Left colon (tissue), 2 donors: ENCODE measurements around the gene TCTN1. TPM values are rescaled to one million over a fixed set of nuclear protein-coding genes. Genes with fewer than 3 reads are reported as not detected.
"Not testable (repeated sequence)": the region's sequence is repeated elsewhere in the genome, so short reads cannot be mapped to it uniquely, and the experiment has no call there.

ENCODE experiments used
- ATAC-seq: fragments of 200-7000 bp; cut with Tn5 transposase; one replicate; pipeline ENCODE4 v1.9.1; 2020; ENCODE audit warnings: mild to moderate bottlenecking, moderate library complexity
- DNase-seq, 2 donors: peaks; one replicate each; pipeline ENCODE4 v3.0.0-alpha.2; 2020
- intact Hi-C, 2 donors: fragments of 100-400 bp; cut with DNase I in 1 of 2; cut with micrococcal nuclease in 1 of 2; formaldehyde crosslinking; loops; one replicate each; pipeline versions ENCODE4 v1.11.2 to v1.14.0; 2022; cut with DNase I, micrococcal nuclease
- long read RNA-seq: library from polyadenylated mRNA; unstranded; transcript quantifications from one replicate; pipeline ENCODE4 v2.0.0, GENCODE V29; 2021
- total RNA-seq, 2 donors: library from RNA; stranded (reverse); fragmentation: NEBNext Ultra II Directional; extraction: Animal tissue kit (Norgen Biotek cat#: 25700); gene quantifications; one replicate each; pipeline ENCODE4 v1.2.1, GENCODE V29; 2021
- donor health status: DM: no; HTN: no; CAD: no.
- donor health status: DM: yes; HTN: yes; CAD: no.

TCTN1 gene
- total RNA-seq, result 1 to 10 TPM; 8.0 to 9.1 TPM
- long read RNA-seq, partial matches to known transcripts, result 0 of 6 reads
- long read RNA-seq, other reads (novel, unspliced or antisense), result 2 of 6 reads

DNA sequence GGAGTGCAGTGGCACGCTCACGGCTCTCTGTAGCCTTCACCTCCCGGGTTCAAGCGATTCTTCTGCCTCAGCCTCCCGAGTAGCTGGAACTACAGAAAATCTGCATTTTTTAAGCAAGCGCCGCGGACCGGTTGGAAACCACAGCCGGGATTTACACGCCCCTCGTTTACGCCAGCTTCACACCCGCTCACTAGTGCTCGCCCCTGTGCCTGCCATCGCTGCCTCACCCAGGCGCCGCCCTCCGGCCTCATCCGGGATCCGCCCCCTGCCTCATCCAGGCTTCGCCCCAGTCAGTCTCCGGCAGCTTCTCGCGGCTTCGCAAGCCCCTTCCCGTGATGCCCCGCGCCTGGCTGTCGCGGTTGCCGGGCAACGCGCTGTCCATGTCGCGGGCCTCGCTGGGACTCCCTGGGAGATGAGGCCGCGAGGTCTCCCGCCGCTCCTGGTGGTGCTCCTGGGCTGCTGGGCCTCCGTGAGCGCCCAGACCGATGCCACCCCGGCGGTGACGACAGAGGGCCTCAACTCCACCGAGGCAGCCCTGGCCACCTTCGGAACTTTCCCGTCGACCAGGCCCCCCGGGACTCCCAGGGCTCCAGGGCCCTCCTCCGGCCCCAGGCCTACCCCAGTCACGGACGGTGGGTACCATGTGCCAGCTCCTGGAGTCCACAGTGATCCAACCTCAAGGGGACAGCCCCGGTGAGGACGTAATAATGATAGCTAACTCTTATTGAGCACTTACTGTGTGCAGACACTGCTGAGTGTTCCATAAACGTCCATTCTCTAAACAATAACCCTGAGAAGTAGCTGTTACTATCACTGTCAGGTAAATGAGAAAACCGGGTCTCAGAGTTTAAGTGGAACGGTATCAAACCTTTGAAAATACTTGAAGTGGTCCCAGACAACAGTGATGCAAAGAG is at the start of gene TCTN1:
TCTN1 (plus strand) TSS at position 359 of the 914 bp plus-strand sequence; CDS start at position 413, 54 bp downstream.
- peak; percentile 99 for ATAC-seq
- intact Hi-C loops, result no loop called here
- peak; percentile 98 for DNase-seq

DNA sequence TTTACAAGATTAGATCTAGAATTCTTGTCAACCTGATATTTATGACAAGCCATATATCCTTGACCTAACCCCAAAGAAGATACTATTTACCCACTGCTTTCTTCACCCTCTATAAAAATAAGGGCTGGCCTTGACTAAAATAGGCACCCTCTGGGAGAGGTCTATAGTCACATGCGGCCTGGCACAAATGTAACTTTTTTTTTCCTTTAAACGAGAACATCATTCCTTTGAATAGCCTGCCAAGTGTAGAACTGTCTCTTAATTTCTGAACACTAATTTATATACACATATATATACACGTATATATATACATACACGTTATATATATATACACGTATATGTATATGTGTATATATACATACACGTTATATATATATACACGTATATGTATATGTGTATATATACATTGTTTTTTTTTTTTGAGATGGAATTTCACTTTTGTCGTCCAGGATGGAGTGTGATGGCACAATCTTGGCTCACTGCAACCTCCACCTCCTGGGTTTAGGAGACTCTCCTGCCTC is 49.4 kb upstream of the TCTN1 start:
- intact Hi-C loops, result no loop called here
- DNase-seq, result no peak
- ATAC-seq, result peak; percentile 20

DNA sequence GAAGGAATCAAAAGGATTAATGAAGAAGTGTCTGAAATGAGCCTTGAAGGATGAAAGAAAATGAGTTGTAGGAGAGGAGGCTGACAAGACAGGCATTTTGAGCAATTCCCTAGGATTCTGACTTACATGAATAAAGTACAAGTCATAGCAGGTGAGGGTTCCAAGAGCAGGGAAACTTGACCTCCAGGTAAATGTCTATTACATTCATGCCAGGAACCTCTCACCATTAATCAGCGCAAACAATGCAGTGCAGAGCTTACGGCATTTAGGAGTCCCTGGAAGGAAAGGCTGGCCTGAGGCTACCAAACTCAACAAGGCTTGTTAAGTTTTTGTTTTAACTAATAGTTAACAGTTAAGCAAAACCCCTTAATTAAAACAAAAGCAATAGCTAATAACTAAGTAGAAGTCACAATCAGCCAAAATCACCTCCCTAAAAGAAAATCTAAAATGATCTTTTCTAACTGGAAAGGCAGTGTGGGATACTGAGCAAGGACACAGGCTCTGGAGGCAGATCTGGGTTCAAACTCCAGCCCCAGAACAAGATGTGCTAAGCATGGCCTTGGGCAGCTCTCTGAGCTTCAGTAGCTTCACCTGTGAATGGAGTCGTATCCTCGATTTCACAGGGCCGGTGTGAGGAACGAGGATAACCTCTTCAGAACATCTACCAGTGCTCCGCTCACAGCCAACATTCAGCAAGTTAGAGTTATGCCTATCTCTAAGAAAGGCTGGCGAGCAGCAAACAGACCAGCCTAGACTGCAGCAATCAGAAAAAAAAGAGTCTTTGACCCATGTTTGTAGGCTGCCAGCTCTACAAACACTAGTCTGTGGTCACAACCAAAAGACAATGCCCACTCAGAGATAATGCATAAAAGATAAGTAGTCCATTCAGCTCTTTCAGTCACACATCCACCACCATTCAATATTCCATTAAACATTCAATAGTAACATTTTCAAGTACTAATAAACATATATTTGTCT is 47.7 kb upstream of the TCTN1 start:
- intact Hi-C loops, result no loop called here
- DNase-seq, result no peak
- no peak for ATAC-seq

DNA sequence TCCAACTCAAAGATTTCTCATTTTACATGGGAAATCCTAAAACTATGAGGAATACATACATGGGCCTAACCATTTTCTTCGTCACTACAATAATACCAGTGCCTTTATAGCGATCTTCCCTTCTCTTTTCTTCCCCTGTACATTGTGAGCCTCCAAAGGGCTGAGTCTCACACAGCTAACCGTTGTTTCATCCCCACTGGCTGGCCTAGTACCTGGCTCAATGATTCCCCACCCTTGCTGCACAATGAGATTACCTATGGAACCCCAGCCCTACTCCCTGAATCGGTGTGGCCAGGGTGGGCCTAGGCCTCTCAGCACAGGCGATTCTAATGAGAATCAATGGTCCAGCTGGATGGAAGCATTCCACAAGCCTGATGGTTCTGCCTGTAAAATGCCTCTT is 46.9 kb upstream of the TCTN1 start:
- DNase-seq, result no peak
- no peak for ATAC-seq
- intact Hi-C loops, result no loop called here

DNA sequence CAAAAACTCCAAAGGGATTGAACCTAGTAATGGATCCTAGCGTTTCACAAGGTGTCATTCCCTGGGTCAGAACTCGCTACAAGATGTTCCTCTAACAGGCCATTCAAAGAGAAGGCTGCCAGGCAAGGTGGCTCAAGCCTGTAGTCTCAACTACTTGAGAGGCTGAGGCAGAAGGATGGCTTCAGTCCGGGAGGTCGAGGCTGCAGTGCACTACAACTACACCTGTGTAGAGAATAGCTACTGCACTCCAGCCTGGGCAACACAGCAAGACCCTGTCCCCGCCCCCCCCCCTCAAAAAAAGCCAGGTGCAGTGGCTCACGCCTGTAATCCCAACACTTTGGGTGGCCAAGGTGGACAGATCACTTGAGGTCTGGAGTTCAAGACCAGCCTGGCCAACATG is 45.2 kb upstream of the TCTN1 start:
- intact Hi-C loops, result no loop called here
- DNase-seq, result no peak
- no peak for ATAC-seq

DNA sequence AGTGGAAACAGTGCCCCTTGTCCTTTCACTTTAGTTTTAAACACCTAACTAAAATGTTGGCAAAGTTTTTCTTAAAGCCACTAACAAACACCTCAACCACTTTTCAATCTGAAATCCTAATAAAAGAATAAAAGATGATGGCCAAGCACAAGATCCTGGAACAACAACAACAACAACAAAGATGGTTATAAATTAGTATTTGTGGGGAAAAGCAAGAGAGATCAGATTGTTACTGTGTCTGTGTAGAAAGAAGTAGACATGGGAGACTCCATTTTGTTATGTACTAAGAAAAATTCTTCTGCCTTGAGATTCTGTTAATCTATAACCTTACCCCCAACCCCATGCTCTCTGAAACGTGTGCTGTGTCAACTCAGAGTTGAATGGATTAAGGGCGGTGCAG is 44.1 kb upstream of the TCTN1 start:
- intact Hi-C loops, DNase-seq, ATAC-seq: not testable (repeated sequence)

DNA sequence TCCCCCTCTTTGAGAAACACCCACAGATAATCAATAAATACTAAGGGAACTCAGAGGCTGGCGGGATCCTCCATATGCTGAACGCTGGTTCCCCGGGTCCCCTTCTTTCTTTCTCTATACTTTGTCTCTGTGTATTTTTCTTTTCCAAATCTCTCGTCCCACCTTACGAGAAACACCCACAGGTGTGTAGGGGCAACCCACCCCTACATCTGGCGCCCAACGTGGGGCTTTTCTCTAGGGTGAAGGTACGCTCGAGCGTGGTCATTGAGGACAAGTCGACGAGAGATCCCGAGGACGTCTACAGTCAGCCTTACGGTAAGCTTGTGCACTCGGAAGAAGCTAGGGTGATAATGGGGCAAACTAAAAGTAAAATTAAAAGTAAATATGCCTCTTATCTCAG is 43.1 kb upstream of the TCTN1 start:
- DNase-seq, intact Hi-C loops, ATAC-seq: not testable (repeated sequence)

DNA sequence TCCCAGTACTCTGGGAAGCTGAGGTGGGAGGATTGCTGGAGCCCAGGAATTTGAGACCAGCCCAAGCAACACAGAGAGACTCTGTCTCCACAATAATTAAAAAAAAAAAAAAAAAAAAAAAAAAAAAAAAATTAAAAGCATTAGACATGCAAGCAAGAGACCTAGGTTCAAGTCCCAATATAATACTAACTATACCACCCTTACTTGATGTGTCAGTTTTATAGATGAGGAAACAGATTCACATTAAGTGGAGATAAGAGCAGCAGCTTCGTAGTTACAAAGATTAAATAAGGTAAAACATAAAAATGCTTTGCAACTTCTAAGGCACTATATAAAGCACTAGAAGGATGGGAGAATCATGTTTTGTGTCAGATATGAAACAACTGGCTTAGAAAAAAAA is 39.9 kb upstream of the TCTN1 start:
- intact Hi-C loops, result no loop called here
- DNase-seq, result no peak
- ATAC-seq, result peak; percentile 50

DNA sequence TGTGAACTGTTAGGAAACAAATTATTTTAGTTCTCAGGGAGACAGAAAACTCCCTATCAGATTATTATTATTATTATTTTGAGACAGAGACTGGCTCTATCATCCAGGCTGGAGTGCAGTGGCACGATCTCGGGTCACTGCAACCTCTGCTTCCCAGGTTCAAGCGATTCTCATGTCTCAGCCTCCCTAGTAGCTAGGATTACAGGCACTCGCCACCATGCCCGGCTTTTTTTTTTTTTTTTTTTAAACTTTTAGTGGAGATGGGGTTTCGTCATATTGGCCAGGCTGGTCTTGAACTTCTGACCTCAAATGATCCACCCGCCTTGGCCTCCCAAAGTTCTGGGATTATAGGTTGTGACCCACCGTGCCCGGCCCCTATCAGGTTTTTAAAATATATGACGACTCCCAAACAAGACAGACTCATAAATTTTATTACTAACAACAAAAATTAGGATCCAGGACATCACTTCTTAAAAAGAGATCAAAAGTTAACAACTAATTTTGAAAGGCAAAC is 39.2 kb upstream of the TCTN1 start:
- DNase-seq, intact Hi-C loops, ATAC-seq: not testable (repeated sequence)

DNA sequence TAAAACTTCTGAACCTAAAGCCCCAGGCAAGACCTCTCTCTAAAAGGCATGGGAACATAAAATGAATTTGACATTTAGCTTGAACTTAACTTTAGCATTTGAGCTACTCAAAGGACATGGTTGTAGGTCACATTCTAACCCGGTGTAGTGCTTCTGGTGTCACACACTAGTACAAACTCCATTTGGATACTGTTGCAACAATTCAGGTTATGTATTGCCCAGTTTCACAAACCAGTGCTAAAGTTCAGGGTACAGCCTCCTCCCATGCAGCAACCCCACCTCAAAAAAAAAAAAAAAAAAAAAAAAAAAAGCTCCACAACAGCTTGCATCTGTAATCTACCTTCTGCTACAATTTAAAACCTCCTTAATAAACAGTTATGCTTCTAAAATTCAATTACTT is 38.6 kb upstream of the TCTN1 start:
- ATAC-seq (peak; percentile 82), DNase-seq (no peak)
- intact Hi-C loops, result no loop called here

DNA sequence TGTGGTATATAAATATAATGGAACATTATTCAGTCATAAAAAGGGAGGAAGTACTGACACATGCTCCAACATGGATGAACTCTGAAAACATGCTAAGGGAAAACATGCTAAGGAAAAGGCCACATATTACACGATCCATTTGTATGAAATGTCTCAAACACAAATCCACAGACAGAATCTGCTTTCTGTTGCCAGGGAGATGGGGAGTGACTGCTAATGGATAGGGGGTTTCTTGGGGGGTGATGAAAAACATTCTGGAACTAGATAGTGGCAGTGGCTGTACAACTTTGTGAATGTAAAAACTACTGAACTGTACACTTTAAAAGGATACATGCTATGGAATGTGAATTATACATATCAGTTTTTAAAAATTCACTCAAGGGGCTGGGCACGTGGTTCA is 37.4 kb upstream of the TCTN1 start:
- ATAC-seq (no peak), DNase-seq (no peak)
- intact Hi-C loops, result no loop called here

DNA sequence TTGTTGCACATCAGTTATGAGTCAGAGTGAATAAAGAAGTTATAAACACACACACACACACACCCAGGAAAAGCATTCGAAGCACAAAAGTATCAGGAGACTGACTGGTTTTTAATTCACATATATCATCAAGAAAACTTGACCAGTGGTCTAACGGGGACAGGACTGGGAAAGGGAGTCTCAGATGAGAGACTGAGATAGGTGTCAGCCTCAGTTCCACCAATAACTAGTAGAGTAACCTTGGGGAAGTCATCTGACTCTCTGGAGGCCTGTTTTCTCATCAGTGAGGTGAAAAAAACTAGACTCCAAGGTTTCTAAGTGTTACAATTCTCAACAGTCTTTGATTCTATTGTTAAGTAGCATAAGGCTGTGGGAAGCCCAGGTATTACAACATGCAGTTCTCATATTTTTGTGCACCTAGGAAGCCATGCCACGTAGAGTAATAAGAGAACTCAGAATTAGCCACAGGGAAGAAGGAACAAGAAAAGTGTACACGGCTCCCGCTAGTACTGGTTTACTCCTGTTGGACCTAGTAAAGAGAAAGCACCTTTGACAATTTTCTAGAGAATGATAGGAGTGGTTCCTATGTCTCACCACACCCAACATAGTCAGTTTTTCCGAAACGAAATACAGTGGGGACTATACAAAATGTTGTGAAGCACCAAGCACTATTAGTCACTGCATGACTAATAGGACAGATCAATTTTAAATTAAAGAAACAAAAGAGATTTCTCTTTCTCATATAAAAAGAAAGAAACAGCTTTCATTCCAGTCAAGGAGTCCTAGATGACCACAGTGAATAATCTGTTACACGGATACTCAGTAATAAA is 35.9 kb upstream of the TCTN1 start:
- DNase-seq (no peak), ATAC-seq (peak; percentile 65)
- intact Hi-C loops, result no loop called here

DNA sequence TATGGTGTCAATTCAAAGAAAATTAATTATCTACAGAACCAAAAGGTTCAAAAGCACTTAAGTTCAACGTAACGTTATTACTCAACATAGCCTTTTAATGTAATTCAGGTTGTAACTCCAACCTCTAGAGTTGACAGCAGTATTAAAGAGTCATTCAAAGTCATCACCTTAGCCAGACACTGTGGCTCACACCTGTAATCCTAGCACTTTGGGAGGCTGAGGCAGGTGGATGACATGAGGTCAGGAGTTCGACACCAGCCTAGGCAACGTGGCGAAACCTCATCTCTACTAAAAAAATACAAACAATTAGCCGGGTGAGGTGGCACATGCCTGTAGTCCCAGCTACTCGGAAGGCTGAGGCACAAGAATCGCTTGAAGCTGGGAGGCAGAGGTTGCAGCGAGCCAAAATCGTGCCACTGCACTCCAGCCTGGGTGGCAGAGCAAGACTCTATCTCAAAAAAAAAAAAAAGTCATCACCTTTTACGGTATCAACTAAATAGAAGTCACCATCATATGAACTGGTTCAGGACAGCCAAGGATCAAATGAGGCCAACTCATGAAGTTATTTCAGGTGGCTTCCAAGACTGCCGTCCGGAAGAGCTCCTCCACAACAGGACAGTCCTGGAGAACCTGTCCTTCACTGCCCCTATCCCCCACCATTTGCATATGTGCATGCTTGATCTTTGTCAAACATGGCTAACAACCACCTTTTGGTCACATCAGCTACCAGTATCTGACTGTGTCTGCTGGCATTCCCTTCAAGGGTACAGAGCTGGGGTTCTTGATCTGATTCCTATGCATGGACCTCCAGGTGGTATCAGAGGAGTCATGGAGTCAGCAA is 35.0 kb upstream of the TCTN1 start:
- intact Hi-C loops, result no loop called here
- ATAC-seq (no peak), DNase-seq (no peak)

DNA sequence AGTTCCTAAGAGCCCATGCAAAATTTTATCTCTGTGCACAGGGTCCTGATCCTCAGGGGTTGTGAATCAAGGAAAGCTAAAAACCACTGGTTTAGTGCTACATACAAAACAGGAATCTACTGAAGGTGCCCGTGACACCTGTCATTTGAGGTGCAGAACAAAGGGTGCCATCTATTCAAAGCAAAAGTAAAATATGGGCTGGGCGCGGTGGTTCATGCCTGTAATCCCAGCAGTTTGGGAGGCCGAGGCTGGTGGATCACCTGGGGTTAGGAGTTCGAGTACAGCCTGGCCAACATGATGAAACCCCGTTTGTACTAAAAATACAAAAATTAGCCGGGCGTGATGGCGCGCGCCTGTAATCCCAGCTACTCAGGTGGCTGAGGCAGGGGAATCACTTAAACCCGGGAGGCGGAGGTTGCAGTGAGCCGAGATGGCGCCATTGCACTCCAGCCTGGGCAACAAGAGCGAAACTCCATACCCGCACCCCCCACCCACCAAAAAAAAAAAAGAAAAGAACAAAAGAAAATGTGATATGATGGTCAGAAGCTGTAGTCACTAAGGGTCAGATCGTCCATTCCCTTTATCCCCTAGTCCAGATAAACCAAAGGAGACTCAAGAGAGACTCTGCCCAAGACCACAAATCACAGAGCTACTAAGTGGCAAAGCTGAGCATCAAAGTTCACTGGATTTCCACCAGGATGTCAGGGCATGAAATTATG is 34.2 kb upstream of the TCTN1 start:
- DNase-seq (no peak), ATAC-seq (no peak)
- intact Hi-C loops, result no loop called here

DNA sequence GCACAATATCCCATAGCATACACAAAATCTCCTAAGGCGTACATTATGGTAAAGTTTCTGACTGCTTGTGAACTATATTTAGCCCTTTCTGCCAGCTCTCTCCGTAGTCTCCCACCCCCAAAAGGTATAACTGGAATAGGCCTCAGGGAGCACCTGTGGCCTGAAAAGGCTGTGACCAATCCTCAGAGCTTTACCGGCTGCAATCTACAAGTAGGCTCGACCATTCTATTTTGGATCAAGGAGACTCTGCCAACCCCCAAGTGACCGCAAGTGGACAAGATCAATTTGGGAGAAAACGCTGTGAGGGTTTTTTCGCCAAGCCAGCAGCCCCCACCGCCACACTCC is 32.0 kb upstream of the TCTN1 start:
- intact Hi-C loops, result no loop called here
- DNase-seq (no peak), ATAC-seq (peak; percentile 12)

DNA sequence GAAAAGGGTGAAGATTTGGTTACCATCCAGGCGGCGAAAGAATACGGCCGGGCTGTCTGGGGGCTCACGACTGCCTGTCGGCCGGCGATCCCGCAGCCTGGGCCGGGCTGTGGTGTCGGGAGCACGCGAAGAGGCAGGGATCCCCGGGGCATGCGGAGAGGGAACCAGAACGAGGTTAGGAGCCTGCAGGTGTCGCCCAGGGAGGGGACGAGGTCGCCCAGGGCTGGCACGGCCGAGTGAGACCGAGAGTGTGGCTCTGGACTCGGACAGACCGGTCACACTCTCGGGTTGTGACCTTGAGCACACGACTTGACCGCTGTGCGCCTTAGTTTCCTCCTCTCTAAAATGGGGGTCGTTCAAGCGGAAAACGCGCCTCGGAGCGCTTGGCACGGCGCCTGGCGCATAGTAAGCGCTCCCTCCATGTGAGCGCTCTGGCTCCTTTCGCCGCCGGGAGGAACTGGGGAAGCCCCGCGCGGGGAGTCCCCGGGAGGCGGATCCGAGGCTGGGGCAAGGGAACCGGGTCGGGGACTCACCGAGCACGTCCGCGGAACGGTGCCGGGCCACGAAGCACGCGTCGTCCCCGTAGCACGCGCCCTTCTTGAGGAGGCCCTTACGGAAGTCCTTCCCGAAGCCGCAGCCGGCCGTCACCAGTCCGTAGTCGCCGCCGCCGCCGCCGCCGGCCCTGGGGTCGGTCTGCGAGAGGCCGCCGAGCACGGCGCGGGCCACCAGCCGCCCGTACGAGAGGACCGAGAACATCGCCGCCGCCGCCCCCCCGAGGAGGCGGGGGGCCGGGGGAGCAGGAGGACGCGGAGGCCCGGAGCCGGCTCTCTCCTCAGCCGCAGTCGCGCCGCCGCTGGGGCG is 31.4 kb upstream of the TCTN1 start:
- DNase-seq, result peak; percentile 68 to 69
- peak; percentile 37 for ATAC-seq
- intact Hi-C loops, result no loop called here
